ENCODE results near the gene KIAA0825.

Gene KIAA0825

DNA sequence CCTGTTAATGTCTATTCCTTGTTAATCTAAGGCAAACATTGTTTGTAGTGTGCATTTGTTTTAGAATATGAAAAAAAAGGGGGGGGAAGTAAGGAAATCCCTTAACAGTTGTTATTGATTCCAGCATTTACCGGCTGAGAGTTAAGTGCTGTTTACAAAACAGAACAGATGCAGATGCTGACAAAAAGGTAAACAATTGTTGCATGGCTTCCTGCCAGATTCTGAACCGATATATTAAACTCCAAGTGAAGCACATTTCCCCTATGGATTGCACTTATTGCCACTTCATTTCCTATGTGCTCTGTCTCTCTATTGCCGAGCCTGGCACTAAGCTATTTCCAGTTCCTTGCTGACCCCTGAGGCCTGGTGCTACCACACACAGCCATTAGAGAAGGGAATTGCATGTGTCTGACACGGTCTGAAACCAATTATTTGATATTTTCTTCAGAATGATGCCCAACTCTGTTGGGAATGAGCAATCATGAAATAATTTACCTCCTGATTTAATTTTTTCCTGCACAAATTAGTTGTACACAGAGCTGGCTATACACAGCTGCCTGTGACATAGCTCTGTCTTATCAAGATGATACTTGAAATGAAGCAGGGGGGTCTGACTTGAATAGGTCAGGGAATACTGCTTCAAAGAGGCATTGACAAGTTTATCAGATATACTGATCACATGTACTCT, 109.8 kb downstream of the KIAA0825 start:
- DNase-seq: no peak

DNA sequence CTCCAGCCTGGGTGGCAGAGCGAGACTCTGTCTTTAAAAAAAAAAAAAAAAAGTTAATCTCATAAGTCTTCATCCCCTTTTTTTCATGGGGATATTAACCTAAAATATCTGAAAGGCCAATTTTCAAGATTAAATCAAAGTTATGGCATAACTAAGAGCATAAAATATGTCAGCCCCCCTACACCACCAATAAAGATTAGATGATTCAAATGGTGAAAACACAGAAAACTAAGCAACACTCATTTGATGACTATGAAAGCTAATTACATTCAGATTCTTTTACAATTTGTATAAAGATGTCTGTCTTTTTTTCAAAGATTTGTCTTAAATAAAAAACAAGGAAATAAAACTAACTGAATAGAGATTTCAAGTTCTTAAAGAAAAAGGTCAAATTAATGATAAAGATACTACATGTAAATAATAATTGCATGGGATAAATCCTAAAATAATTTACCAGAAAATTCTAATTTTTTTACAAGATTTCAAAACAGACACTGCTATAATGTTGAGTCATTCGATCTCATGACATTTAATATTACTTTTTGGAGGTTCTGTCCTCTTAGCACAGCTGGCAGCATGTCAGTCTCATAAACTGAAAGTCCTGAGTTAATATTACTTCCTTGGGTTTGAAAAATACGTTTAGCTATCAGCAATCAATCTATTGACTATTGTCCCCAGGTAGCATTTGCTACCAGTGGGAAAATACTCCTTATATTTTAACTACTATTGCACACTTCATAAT, 112.9 kb downstream of the KIAA0825 start:
- no peak for DNase-seq

DNA sequence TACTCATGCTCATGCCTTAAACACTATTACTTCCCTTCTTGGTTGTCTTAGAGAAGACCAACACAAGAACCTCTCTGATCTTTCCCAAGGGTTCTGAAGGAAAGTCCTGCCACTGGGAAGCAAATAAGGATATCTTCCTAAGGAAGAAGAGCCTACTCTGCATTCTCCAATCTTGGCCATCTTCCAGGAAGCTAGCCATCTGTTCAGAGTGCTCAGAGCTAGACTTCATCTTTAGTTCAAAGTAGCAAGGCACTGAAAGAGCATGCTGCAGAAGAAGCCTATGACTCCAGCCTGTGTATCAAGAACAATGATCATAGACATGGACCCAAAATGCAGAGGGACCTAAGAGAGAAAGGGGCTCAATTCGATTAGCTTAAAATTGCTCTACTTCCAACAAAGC, 114.7 kb downstream of the KIAA0825 start:
- no peak for DNase-seq

DNA sequence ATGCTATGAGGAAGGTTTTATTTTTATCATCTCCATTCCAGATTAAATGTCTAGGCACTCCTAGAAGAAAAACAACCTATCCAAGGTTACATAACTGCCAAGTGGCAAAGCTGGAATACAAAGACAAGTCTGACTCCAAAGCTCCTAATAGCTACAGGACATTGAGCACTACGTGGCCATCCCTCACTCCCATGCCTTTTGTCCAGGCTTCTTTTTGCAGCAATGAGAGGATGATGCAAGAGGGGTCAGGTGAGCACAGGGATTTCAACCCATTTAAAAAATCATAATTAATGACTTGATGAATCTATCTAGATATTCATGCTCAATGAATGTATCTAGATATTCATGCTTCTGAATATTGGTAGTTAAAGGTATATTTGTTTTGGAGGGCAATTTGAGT, 117.0 kb downstream of the KIAA0825 start:
- no peak for DNase-seq

DNA sequence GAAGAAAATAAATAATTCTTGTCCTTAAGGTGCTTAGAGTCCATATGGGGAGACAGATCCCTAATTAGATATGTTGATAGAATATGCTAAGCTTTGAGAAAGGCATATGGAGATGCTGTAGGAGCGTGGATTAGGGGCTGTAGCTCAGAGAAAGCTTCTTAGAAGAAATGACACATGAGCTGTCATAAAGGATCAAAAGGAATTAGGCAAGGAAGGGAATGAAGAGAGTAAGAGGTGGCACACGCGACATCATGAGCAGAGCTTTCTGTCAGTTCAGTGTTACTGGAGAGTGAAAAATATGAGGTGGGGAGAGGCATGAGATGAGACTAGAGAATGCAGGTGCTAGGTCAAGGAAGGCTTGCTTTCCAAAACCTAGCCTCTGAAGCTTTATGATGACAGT, 118.6 kb downstream of the KIAA0825 start:
- DNase-seq: no peak

DNA sequence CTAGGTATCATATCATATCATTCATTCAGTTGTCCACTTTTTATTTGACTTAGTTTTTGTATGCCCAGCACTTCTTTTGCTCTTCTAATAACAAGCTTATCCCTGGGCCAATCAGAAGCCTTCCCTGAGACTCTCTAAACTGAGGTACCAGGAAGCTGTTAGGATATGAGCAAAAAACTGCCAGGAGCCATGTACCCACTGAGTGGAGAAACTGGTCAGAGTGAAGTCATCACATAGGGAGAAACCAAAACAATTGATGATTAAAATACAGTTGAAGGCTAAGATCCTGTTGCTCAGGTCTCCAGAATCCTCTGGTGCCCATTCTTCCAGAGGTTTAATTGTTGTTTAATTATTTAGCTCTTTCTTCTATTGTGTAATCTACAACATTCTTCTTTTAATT, 120.2 kb downstream of the KIAA0825 start:
- DNase-seq: no peak

DNA sequence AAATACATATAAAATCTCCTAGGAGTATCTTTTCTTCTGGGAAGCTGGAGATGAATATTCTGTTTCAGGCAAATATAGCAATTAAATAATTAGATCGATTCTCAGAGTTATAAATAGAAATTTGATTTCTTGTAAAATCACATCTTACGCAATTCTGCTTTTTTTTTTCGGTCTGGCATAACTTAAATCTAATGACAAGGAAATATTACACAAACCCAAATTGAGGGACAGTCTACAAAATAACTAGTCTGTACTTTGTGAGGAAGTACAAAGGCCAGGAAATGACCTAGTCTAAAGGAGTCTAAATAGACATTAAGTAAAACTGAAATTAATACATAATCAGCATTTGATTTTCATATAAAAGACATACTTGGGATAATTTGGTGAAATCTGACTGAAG, 133.3 kb downstream of the KIAA0825 start:
- no peak for DNase-seq

DNA sequence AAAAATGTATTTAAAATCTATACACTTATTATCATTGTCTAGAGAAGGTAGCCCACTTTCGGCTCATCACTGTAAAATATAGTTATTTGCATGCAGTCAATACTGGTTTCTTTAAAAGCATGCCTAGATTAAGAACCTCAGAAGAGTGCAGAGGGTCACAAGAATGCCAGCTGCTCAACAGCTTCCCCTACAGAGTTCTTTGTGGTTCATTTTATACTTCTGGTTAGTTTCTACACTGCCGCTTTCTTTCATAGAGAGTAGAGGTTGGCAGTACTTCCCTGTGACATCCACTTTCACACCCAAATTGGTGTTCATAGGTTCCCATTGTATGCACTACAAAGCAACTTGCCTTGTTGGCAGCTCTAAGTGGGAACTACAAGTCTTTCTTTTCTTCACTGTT, 137.3 kb downstream of the KIAA0825 start:
- DNase-seq: no peak

DNA sequence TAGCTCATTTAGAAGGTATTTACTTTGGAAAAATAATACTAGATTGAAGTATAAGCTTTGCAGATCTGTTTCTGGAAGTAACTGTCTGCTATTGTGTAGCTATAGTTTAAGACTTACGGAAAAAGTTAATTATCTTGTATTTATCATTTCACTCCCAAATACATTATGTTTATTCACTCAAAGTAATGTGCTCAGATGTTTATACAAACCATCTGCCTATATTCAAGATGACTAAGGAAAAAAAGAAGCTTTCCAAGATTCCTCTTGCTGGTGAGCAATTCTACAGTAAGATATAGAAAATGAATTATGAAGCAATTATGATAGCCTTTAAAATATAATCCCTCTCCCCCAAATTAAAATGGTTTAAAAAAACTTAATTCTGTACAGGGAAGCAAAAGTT, 137.9 kb downstream of the KIAA0825 start:
- no peak for DNase-seq

DNA sequence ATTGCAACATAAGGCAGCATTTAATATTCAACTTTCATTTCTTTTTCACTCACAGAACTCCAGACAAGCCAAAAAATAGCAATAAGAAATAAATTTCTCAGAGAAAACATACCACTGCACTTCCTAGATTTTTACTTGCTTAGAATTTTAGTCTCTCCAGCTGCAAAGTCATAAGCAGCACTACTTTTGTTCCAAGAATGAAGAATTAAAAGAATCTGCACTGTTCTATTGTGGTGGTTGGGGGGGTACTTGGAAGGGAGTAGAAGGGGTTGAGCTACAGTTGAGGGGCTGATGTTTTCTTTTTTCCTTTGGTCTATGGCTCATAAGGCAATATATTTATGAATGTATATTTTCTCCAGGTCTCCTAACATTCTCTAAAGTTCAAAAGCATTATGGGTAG, 144.5 kb downstream of the KIAA0825 start:
- DNase-seq: no peak

DNA sequence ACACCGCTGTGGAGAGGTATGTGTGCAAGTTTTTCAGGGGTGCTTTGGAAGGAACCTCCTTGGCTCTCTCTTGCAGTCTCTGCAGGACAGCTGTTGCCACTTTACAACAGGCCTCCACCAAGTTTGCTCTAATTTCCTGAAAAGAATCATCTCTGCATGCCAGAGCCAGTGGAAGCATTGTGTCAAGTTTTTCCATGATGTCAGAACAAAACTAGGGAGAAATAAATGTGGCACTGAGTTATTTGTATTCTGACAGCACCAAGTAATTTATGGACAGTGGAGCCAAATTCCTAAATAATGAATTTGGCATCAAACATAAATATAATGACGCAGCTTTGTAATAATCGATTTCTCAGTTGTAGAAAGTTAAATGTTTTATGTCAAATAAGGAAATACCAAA, 146.9 kb downstream of the KIAA0825 start:
- no peak for DNase-seq

DNA sequence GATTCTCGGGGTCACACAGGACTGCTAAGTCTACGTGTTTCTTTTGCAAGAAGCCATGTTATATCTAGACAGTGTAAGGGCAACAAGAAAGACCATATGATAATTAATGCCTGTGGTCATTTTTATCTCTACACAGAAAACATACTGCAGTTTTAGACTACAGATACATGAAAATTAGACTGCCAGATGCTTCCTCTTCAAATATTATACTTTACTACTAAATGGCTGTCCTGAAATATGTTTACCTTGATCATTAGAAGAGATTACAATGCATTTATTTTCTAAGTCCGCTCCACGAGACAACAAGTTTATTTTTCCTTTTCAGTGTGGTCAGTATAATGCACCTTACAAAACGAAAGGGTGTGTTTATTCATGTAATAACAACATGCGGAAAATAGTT, 147.6 kb downstream of the KIAA0825 start:
- no peak for DNase-seq

DNA sequence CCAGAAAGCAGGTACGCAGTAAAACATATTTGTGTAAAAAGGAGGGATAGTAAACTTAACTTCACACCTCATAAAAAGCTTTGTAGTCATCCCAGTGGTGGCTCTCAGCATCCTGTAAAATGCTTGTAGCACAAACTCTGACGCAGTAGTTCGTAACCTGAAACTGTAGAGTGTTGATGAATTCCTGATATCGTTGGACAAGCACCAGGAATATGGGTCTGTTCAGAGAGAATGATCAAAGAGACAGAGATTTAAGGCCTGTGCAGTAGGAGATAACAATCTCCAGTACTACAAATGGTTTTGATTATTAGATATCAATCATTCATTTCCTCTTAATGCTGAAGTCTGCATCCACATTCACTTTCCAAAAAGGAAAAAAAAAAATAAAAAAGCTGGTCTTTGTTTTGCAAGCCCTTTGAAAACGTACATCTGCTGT, 148.5 kb downstream of the KIAA0825 start:
- DNase-seq: no peak

DNA sequence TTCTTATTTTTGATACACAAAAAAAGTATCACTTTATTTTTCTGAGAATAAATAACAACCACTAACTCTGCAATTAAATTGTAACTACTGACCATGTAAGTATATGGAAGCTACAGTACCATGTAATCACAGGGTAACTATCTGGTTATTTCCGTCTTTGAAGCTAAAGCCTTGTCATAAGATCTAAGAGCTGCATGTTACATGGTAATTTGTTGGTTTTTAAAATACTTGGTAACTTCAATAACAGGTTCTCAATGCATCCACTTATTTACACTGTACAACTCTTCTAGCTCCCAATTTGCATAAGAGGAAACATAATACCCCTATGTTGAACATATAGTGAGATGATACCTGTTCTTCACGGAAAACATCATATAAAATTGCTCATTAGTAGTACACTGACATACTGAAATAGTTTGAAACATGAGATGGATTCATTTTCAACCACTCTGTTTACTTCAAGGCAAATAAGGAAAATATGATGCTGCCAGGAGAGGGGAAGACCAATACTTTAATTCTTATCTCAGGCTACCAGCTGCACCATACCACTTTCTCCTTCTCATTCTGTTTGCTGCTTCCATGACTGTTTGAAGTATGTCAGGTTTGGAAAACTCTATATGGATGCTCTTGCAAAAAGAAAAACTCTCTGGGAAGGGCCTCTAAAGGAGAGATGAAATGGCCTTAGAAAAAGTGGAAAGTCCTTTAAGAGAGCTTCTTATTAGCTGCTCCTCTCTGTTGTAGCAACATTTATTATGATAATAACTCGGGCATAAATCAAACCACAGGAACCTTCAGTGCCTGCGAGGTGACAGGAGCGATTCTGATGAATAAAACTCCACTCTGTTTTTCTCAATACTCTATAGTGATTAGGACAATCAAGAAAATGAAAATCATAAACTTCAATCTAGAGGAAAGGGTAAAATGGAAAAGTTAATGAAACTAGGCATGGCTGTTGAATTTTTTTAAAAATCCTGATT, 150.2 kb downstream of the KIAA0825 start:
- no peak for DNase-seq

DNA sequence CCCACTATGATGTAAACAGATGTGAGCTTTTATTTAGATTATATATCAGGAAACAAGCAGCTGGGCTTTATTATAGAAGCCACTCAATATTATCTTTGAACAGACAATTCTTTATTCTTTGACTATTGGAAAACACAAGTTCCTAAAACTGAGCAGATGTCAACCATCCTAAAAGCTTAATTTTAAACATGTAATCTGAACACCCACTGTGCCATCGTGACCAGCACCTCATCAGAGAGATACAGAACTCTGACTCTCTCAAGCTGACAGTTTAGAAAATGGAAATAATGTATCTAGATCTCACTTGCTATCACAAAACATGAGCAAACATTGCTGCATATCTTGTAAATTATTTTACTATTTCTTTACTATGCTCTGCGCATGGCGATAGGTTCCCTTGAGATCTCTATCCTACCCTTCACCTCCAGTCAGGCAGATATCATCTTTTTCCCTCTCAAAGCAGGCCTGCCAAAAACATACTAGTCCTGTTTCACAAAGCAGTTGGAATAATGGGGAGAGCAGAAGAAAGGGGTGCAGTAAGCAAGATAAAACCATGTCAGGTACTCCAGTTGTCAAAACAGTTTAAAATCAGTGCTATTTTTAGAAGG, 151.0 kb downstream of the KIAA0825 start:
- no peak for DNase-seq

DNA sequence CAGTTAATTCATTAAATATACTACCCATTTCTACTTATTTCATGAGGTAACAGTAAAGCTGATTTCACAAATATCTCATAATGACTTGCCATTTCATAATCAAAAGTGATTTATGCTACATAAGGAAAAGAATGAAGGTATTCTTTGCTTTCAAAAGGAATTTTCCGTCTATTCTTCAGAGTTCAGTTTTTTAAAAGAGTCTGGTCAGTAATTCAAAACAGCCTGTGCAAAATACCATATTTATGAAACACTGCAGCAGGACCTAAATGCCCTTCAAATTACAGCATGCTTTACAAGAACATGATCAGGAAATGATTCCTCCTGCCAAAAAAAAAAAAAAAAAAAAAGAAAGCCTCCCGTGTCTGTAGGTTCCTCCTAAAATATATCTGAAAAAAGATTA, 154.7 kb downstream of the KIAA0825 start:
- no peak for DNase-seq

DNA sequence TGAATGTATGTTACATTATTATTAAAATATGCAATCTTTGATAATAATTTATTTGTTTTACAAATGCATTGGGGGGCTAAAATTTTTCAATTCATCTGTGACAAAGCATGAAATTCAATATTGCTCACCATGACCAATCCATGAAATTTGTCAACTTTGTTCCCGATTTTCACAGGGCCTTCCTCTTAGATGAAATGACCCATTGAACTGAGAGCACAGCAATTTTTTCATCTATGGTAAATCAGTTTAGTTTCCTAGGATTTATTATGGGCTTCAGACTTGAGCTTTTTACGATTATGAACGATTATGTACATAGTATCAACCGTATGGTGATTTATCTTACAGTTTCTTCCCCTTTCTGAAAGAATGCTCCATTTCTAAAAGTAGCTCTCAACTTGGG, 157.3 kb downstream of the KIAA0825 start:
- no peak for DNase-seq

DNA sequence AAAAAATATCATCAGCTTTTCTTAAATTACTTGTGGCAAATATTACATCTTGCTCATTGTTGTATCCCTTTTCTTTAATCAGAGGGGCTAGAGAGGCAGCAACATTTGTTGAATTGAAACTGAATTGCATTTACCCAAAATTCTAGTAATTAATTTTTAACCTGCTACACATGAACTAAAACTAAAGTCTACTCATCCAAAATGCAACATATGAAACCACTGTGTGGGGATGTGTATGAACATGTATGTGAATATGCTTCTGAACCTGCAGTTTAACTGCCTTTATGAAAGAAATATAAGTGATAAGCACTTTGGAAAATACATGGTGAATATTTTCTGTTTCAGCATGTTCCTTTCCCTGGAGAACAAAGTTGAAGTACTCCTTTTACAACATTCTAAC, 158.5 kb downstream of the KIAA0825 start:
- no peak for DNase-seq

DNA sequence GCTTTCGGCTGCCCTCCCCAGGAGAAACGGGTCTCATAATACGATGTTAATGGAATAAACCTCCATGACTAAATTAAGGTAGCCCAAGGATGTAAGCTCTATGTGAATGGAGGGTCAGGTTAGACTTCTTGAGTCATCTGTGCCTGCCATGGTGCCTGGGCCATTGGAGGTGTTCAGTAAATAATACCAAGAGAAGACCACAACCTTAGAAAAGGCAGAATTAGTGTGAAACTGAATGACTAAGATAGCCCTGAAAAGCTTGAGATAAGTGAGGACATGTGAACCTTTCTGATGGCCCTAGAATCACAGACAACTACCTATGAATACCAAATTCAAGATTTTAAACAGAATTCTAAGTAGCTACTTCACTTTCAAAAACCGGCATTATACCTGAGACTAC, 160.6 kb downstream of the KIAA0825 start:
- DNase-seq: no peak

DNA sequence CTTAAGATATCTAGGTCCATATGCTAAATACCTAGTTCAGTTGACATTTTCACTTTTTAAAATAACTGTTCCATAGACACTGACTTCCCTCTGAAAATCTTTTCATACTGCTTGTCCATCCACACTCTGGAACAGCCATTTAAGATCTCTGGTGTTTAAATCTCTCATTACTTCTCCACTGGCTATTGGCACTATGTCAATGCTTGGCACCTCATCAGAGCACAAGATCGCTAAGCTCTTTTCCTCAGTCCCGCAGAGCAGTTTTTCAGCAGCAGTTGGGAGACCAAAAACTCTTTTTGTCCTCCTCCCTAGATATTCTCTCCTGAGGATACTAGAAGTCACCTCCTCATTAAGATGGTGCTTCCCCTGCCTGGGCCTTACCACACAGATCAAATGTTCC, 172.7 kb downstream of the KIAA0825 start:
- DNase-seq: no peak

DNA sequence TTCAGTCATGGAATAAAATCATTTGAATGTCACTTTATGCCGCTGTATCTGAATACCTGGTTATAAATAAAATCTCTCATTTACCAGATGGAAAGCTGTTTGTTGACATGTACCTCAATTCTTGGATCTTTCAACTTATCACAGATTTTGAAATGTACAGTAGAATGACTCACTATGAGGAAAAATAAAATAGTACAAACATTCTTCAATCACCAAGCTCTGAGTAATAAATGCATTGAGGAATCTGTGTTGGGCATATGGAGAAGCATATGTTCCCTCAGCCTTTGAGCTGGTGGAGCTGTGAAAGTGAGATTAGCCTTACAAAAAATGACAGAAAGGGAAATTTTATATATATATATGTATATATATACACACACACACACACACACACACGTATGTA, 175.4 kb downstream of the KIAA0825 start:
- no peak for DNase-seq

DNA sequence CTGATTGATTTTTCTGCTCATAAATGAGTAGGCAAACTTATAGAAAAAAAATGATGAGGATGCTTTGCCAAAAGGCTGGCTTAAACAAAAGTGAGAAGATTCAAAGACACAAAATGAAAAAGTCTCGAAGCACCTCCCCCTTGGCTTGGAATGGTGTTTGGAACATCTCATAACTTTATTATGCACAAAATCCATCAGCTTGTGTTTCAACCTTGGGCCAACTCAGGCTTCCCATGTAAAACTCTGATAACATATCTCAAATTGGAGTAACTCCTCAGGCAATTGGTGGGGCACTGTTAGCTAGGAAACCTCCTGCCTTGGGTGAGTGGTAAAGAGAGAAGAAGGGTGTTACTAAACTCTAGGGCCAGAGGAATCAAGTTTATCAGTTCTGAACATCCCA, 176.3 kb downstream of the KIAA0825 start:
- no peak for DNase-seq

DNA sequence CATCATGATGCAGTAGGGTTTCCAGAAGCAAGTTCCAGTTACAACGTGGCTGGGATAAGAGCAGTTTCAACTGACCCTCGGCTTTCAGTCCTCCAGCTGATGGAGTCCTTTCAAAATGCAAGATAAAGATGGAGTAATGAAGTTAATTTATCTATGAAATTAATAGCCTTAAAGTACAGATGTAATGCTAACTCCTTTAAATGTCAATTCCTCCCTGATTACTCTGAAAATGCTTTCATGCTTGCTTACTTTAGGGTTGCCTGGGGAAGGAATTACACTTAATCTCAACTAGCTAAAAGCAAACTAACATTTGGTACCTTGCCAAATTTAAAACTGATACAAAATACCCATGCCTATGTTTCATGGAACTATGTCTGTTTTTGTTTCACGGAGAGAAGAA, 178.4 kb downstream of the KIAA0825 start:
- DNase-seq: no peak
